HG03196 (cell line): ENCODE measurements around the gene HYAL3.
A peak's percentile ranks its signal among the peaks of the same experiment; 100 is the strongest.
"Not testable (repeated sequence)": the region's sequence is repeated elsewhere in the genome, so short reads cannot be mapped to it uniquely, and the experiment has no call there.

ENCODE experiments used
- ATAC-seq: cut with Tn5 transposase; IDR thresholded peaks from one replicate; pipeline ENCODE4 v1.9.1; 2021; ENCODE audit not compliant: unreplicated experiment

HYAL3 gene

GRCh38 chr3:50259432-50260026 lies 39.7 kb downstream of the HYAL3 start:
- no peak for ATAC-seq

DNA sequence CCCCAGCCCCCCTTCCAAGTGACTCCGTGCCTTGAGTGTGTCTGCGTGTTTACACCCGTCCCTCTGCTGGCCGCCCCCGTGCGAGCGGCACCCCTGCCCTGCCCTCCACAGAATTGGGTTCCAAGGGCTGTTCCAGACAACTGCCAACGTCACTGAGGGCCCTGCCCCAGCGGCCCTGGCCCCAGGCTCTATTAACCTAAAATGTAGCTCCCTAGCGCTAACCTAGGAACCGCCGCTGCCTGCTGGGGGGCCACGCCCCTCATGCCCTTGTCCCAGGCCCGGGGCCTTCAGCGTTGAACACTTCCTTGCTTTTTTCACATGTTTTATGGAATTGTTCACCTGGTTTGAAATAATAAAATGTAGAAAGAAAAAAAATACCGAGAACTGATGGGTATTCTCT lies 40.2 kb downstream of the HYAL3 start:
- no peak for ATAC-seq

- ATAC-seq: no peak
Observed at GRCh38 chr3:50258029-50258680, 41.0 kb downstream of the HYAL3 start.

- ATAC-seq: no peak
Observed at GRCh38 chr3:50256978-50257890, 42.0 kb downstream of the HYAL3 start.

DNA sequence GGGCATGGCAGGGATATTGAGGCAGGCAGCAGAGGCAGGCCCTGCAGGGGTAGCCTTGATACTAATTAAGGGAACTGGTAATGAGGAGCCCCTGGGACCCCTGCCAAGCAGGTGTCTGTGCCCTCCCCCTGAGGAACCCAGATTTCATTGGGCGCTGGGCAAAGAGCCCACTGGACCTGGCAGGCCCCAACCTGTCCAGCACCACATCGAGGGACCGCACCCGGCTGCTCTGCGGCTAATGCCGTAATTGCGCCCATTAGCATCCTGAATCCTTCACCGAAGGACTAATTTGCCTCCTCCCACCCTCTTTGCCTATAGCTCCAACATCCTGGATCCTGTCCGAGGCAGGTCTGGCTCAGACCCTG lies 44.0 kb downstream of the HYAL3 start:
- ATAC-seq: no peak

- ATAC-seq: no peak
Observed at GRCh38 chr3:50254577-50255250, 44.5 kb downstream of the HYAL3 start.

DNA sequence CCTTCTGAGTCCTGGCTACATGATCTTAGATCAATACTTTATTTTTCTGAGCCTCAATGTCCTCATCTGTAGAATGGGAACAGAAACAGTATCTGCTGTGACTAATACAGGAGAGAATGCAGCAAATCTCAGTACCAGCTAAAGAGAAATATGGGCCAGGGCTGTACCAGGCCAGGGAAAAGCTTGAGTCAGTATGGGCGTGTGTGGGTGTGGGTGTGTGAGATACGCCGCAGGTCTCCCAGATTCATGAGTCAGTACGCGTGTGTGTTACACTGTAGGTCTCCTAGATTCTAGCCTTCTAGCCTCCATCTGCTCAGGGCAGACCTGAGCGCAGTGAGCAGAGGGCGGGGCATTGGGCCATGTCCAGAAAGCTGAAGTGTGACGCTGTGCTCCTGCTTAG lies 48.0 kb downstream of the HYAL3 start:
- no peak for ATAC-seq

DNA sequence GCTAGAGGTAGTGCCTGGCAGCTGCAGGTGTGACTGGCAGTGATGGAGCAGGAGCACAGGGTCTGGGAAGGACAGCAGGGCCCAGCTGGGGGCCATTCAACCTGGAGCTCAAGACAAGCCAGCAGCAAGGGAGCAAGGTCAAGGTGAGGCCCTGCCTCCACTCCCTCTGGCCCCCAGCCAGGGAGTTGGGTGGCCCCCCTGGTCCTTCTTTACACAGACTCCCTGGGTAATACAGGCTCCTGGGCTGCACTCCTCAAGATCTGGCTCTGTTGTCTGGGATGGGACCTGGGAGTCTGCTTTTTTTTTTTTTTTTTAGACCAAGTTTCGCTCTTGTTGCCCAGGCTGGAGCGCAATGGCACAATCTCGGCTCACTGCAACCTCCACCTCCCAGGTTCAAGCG lies 48.7 kb downstream of the HYAL3 start:
- ATAC-seq: no peak

DNA sequence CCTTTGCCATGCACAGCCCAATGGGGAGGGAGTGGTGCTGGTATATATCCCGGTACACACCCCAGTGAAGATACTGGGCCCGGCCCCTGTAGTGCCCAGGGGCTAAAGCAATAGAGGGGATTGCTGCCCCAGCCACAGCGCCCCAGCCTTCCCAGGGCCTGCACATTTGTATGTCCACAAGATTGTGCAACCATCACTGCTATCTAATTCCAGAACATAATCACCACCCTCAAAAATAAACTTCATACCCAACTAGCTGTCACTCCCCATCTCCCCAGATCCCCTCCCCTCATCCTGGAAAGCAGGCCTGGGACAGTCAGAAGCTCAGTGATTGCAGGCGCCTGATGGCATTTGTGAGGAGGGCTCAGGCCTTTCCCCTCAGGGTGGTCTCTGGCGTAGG lies 49.7 kb downstream of the HYAL3 start:
- no peak for ATAC-seq

DNA sequence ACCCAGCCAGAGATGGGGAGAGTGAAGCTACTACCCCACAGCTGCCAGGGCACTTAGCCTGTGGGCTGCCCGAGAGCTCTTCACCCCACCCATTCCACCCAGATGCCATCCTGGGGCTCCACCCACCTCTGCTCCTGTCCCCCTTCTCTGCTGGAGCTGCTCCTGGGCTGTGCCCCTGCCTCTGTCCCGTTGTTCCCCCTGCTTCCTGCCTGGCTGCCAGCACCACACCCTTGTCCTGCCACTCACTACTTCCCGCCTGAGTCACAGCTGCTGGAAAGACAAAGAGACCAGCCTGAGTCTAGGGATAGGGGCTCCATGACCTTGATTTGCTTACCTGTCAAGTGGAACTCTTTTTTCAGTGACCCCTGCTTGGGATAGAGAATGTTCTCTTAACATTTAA lies 50.8 kb downstream of the HYAL3 start:
- no peak for ATAC-seq

DNA sequence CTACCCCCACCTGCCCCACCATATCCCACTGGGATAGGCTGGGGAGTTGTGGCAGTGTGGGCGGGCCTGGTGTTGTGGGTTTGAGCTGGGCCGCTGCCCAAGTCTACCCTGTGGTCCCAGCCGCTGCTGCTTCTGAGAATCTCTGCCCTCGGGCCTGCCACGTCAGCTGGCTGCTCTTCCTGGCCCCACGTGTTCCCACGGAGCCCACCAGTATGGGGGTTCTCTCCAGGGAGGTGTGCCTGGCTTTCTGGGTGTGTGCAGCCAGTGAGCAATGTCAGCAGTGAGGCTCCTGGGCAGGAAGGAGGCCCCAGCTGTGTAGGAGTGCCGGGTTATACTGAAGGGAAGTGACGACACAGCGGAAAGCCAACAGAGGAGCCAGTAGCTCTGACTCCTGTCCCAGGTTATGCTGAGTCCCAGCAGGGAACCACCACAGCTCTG lies 52.7 kb downstream of the HYAL3 start:
- peak; percentile 22 for ATAC-seq

- ATAC-seq: peak; percentile 52
Observed at GRCh38 chr3:50245831-50246516, 53.2 kb downstream of the HYAL3 start.

DNA sequence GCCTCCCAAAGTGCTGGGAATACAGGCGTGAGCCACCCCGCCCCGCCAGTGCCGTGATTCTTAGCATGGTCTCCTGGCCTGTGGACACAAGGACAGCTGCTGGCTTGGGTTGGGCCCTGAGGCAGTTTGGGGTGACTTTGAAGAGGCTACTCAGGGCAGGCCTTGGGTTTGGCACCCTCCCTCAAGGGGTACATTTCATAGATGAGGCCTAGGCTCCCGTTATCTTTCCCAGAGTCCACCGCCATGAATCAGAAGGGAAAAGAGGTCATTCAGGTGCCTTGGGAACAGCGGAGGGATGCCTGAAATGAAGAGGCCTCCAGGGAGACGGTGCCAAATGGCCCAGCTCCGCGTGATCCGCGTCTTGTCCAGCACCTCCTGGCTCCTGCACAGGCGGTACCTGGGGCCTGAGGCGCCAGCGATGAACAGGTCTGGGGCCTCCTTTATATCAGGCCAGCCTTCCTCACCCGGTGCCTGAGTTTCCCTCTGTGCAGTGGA lies 53.9 kb downstream of the HYAL3 start:
- no peak for ATAC-seq

- not testable (repeated sequence) for ATAC-seq
Observed at GRCh38 chr3:50244813-50245212, 54.4 kb downstream of the HYAL3 start.

DNA sequence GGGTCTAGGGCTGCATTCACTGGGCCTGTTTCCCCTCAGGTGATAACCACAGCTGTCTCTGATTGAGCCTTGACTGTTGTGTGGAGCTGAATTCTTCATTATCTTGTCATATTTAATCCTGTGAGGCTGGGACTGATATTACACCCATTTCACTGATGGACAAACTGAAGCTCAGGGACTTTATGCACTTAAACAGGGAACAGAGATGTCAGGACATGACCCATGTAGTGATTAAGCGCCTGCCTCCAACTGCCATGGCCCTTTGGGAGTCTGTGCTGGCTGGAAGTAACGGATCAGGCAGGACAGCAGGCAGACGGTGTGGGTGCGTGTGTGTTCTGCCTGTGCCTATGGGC lies 55.7 kb downstream of the HYAL3 start:
- no peak for ATAC-seq

GRCh38 chr3:50242851-50243542 lies 56.2 kb downstream of the HYAL3 start:
- no peak for ATAC-seq
